Adipocyte (in vitro differentiated cells): ENCODE measurements around the gene EEFSEC.

Experiments used
- DNase-seq: peaks from one replicate; pipeline ENCODE4 v3.0.0-alpha.2; 2015; ENCODE audit warnings: low read depth
- H3K27me3 ChIP-seq: replicated peaks from 2 replicates; pipeline ENCODE4 v1.7.0; 2013; ENCODE audit warnings: mild to moderate bottlenecking, low read length, moderate library complexity; ENCODE audit not compliant: control insufficient read depth, insufficient read depth
- H3K36me3 ChIP-seq: 2 replicates; pipeline ENCODE4 v1.7.0; 2013; ENCODE audit warnings: low read length, mild to moderate bottlenecking, moderate library complexity; ENCODE audit not compliant: control insufficient read depth, insufficient read depth, severe bottlenecking
- H3K4me1 ChIP-seq: 2 replicates; pipeline ENCODE4 v1.7.0; 2013; ENCODE audit warnings: mild to moderate bottlenecking, low read length, moderate library complexity; ENCODE audit not compliant: control insufficient read depth, insufficient read depth
- H3K4me3 ChIP-seq: 2 replicates; pipeline ENCODE4 v1.7.0; 2013; ENCODE audit warnings: mild to moderate bottlenecking, low read length, moderate library complexity
- H3K9ac ChIP-seq: 2 replicates; pipeline ENCODE4 v1.7.0; 2013; ENCODE audit warnings: mild to moderate bottlenecking, low read length, moderate library complexity
- H3K9me3 ChIP-seq: 2 replicates; pipeline ENCODE4 v1.7.0; 2013; ENCODE audit warnings: mild to moderate bottlenecking, low read length, moderate library complexity; ENCODE audit not compliant: control insufficient read depth

The EEFSEC gene

DNA sequence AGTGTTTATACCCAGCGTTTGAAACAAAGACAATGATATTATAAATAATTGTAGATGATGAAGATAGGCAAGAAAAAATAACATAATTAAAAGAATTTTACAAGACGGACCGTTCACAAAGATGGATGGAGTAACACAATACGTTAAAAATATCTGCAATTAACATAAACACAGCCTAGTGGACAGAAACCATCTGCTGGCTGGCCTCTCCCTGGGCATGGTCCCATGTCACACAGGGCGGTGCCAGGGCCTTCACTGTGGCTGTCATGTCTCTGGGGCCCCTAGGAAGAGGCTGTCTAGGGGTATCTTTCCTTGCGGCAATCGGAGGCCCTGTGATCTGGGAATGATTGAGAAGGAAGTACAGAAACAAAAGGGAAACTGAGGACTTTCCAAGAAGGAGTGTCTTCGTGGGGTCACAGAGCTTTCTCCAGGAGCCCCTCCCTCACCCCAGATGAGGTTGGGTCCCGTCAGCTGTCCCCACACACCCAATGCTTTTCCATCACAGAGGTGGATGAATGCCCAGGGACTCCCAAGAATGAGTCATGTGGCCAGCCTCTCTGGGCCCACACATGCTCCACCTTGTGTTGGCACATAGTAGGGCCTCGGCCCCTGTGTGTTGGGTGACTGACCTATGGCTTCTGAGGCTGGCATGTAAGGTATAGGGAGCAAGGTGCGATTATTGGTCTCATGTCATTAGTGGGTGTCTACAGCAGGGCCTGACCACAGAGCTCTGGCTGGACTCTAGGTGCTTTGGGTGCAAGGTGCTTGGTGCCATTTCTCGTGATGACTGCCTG lies 226.3 kb downstream of the EEFSEC start:
- Histone ChIP-seq H3K27me3 (no peaks in the 10 kb centered on the region), H3K9ac (no peak overlapping the region), H3K9me3 (no peaks in the 10 kb centered on the region), H3K4me1 (peaks cover 39% of the 10 kb centered on the region), H3K4me3 (no peak overlapping the region), H3K36me3 (no peaks in the 10 kb centered on the region)
- DNase-seq: no peak

DNA sequence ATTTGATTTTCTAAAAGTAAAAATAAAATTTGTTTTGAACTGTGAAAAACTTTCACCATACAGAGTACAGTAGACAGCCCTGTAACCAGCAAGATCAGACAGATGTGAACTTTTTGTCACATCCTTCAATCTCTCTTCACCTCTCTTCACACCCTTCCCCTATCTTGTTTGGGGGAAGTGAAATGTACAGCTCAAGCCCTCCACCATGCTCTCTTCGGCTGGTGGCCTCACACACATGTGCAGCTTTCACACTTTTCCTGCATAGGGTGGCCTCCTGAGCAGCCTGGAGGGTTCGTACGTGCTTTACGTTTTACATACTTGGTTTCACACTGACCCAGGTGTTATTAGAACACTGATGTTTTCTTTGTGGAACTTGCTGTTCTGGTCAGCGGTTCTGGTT lies 227.0 kb downstream of the EEFSEC start:
- Histone ChIP-seq H3K36me3 (no peaks in the 10 kb centered on the region), H3K27me3 (no peaks in the 10 kb centered on the region), H3K9ac (no peak overlapping the region), H3K4me1 (peaks cover 46% of the 10 kb centered on the region), H3K4me3 (no peak overlapping the region), H3K9me3 (no peaks in the 10 kb centered on the region)
- DNase-seq: no peak

DNA sequence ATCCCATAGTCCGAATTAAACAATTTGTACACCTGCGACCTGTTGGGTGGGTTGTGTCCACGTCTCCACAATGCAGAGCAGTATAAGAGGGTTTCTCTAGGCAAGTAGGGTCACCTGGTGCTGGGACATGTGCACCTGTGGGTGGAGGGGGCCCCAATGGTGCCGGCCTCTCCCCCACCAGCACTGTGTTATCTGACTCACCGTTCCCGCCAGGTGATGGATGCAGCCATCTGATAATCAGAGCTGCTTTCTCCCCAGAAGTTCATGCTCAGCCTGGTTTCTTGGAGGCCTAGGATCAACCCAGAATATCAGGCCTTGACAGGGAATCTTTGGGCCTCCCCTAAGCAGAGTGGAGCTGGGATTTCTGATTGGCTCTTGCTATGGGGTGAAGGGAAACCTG lies 227.4 kb downstream of the EEFSEC start:
- Histone ChIP-seq H3K27me3 (no peaks in the 10 kb centered on the region), H3K9me3 (no peaks in the 10 kb centered on the region), H3K9ac (no peak overlapping the region), H3K4me3 (no peak overlapping the region), H3K36me3 (no peaks in the 10 kb centered on the region), H3K4me1 (peaks cover 50% of the 10 kb centered on the region)
- no peak for DNase-seq

DNA sequence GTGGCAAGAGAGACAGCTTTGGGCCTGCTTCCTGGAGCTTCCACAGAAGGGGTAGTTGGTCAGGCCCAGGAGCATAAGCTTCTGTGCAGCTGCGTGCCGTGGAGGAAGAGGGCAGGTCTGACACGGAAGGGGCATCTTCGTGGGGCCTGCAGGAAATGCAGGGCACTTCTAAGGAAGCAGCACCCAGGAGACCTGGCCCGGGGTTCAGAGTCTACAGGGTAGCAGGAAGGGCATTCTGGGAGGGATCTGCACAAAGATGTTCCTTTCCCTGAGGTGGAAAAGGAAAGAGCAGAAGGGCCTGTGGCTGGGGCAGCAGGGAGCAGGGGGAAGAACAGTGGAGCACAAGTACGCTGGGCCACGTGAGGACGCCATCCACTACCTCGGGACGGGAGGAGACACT lies 228.3 kb downstream of the EEFSEC start:
- H3K4me3 ChIP-seq: no peak overlapping the region
- no peaks in the 10 kb centered on the region for H3K9me3 ChIP-seq
- no peak for DNase-seq
- no peaks in the 10 kb centered on the region for H3K27me3 ChIP-seq
- H3K4me1 ChIP-seq: peaks cover 45% of the 10 kb centered on the region
- no peak overlapping the region for H3K9ac ChIP-seq
- H3K36me3 ChIP-seq: no peaks in the 10 kb centered on the region

DNA sequence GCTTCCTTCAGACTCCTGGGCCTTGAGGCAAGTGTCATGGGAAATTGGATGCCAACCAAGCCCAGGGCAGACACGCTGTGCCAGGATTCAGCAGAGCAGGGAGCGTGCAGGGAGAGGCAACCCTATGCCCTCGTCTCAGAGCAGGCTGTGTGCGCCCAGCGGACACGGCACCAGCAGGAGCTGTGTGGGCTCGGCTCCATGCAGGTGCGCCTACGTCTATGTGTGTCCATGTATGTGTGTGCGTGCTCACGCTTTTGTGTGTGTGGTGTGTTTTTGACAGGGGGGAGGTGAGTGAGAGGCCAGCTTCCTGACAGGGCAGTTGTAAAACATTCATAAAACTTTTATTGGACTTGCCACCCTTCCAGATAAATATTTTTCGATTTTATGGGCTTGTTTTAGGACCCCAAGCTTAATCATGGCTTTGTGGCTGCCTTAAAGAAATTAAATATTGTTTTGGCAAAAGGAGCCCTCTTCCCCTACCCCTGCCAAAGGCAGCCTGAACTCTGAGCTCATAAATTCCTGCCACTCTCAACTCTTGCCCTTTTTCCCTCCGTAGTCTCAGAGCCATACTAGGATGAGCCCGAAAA lies 229.0 kb downstream of the EEFSEC start:
- Histone ChIP-seq H3K9ac (no peak overlapping the region), H3K4me3 (no peak overlapping the region), H3K36me3 (no peaks in the 10 kb centered on the region), H3K4me1 (peaks cover 43% of the 10 kb centered on the region), H3K9me3 (no peaks in the 10 kb centered on the region), H3K27me3 (no peaks in the 10 kb centered on the region)
- DNase-seq: no peak

DNA sequence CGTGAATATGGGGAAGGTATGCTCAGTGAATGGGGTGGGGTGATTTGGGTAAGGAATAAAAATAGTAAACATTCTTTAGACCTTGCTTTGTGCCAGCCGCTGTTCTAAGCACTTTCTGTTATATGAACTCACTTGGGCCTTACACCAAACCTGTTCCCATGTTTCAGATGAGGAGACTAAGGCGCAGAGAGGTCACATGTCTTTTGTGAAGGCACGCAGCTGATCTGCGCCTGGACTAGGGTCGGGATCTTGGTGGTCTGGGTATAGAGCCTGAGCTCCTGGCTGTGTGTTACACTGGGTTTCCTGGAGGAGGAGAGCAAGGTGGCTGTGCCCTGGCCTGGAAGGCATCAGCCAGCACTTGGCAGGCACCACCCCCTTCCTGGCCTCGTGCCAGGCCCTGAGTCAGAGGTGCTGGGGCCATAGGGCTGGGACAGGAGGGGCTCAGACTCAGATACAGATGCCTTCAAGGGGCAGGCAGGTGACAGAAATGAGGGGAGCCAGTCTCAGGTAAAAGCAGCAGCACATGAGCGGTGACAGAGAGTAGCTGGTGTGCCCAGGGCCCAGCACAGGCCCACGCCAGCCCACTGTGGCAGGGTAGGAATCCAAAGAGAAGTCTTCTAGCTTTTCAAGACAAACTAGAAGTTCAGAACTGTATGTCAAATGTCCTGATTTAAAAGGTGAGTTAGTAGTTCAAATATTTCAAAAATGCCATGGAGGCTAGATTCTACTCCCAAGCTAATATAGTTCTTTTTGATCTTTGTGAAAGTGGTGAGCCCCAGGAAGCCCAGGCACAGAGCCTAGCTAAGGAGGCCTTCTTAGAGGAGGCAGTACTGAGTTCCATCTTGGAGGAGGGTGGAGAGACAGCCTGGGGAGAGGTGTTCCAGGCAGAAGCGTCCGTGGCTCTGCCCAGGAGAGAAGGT lies 230.3 kb downstream of the EEFSEC start:
- Histone ChIP-seq H3K27me3 (no peaks in the 10 kb centered on the region), H3K4me3 (no peak overlapping the region), H3K36me3 (no peaks in the 10 kb centered on the region), H3K9me3 (no peaks in the 10 kb centered on the region), H3K4me1 (peaks cover 36% of the 10 kb centered on the region), H3K9ac (no peak overlapping the region)
- peak; percentile 65 for DNase-seq

DNA sequence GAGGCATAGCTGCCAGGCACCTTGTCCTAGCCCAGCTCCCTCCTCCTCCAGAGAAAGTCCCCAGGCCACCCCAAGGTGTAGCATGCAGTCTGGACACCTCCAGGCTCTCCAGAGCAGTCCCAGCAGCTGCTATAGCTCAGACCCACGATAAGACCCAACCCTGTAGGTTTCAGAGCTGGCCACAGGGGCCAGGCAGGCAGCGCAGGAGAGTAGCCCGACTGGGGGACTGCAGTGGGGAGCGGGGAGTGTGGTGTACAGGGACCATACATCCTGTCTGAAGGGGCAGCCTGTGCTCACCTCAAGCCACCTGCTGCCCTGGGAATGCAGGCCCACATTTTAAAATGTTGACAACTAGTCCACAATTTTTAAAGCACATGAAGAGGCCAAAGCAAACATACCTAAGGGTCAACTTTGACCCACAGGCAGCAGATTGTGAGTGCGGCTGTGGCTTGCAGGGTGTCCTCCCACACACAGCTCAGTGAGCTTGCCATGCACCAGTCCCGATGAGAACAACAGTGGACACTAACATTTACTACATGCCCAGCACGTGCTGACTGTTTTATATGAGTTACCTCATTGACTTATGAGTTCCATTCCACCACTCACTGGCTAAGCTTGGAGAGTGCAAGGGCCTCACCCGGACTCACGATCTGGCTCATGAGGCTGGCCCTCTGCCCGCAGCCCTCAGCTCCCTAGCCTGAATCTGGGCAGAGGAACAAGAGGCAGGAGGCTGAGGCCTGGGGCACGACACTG lies 232.0 kb downstream of the EEFSEC start:
- DNase-seq: peak; percentile 7
- Histone ChIP-seq H3K9ac (no peak overlapping the region), H3K9me3 (no peaks in the 10 kb centered on the region), H3K4me3 (no peak overlapping the region), H3K4me1 (peaks cover 31% of the 10 kb centered on the region), H3K36me3 (no peaks in the 10 kb centered on the region), H3K27me3 (no peaks in the 10 kb centered on the region)

DNA sequence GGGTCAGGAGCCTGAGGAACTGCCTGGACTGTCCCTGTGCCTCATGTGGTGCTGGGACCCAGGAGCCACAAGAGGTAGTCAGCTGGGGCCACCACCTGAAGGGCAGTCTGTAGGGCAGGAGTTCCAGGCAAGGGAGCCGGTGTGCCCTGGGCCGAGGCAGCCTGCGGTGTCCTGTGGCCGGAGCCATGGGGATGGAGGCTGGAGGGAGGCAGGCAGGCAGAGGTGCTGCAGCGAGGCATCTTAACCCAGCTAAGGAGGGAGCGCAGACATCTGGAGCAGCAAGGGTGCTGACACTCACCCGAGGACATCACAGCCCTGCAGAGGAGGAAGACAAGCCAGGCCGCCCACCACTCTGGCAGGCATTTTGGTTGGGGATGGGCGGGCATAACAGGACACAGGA lies 235.7 kb downstream of the EEFSEC start:
- no peak overlapping the region for H3K4me3 ChIP-seq
- no peaks in the 10 kb centered on the region for H3K9me3 ChIP-seq
- no peak overlapping the region for H3K9ac ChIP-seq
- H3K36me3 ChIP-seq: no peaks in the 10 kb centered on the region
- no peak for DNase-seq
- H3K27me3 ChIP-seq: no peaks in the 10 kb centered on the region
- H3K4me1 ChIP-seq: peaks cover 21% of the 10 kb centered on the region

DNA sequence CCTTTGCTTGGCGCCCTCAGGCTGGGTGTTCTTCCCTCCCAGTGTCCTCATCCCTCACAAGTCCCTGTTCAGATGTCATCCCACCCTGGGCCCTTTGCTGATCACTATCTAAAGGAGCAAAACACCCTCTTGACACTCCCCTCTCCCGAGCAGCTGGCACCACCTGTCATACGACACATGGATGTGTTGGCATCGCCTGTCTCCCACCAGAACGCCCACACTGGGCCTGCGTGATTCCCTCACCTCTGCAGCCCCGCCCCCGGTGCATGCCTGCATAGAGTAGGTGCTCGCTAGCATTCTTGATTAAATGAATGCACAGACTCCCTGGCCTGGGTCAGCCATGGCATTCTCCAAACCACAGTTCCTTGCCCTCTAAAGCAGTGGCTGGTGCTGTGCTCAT lies 237.6 kb downstream of the EEFSEC start:
- DNase-seq: no peak
- H3K4me3 ChIP-seq: no peak overlapping the region
- no peaks in the 10 kb centered on the region for H3K9me3 ChIP-seq
- no peak overlapping the region for H3K9ac ChIP-seq
- H3K4me1 ChIP-seq: peaks cover 13% of the 10 kb centered on the region
- H3K36me3 ChIP-seq: no peaks in the 10 kb centered on the region
- no peaks in the 10 kb centered on the region for H3K27me3 ChIP-seq

DNA sequence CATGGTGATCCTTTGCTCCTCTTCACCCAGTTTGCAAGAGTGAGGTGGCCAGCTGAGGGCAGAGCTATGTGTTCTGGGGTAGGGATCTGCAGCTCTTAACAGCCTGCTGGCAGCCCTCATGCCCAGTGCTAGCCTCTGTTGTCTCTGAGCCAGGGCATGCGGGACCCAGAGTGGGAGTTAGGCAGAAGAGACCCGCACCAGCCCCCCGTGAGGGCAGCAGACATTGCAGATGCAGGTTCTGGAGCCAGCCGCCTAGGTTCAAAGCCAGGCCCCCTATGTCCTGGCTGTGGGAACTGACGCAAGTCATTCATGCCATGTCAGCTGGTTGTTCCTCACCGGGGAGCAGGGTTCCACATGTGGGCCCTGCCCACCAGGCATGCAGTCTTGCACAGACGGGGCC lies 238.7 kb downstream of the EEFSEC start:
- Histone ChIP-seq H3K4me3 (no peak overlapping the region), H3K27me3 (no peaks in the 10 kb centered on the region), H3K4me1 (peaks cover 11% of the 10 kb centered on the region), H3K36me3 (no peaks in the 10 kb centered on the region), H3K9ac (no peak overlapping the region), H3K9me3 (no peaks in the 10 kb centered on the region)
- no peak for DNase-seq
